Immature natural killer cell (primary cell): ENCODE data around the gene COPG2. TPM values are rescaled to one million over a fixed set of nuclear protein-coding genes. Genes with fewer than 3 reads are reported as not detected.
"Not testable (repeated sequence)": the region's sequence is repeated elsewhere in the genome, so short reads cannot be mapped to it uniquely, and the experiment has no call there.

Experiments
- DNase-seq, 3 donors: peaks; one replicate each; pipeline ENCODE4 v3.0.0; 2022; ENCODE audit warnings: mixed read lengths in 1 of 3
- H3K27ac Mint-ChIP-seq, 6 donors: one replicate each; pipeline ENCODE4 v1.8.0; 2020; ENCODE audit warnings: mixed read lengths in 6 of 6, mild to moderate bottlenecking in 5 of 6, inconsistent platforms in 4 of 6, moderate library complexity in 3 of 6
- H3K27me3 Mint-ChIP-seq, 3 donors: one replicate each; pipeline ENCODE4 v1.8.0; 2020 to 2021; ENCODE audit warnings: low read depth in 3 of 3, mild to moderate bottlenecking in 3 of 3, mixed read lengths in 3 of 3, moderate library complexity in 3 of 3, inconsistent platforms in 1 of 3
- H3K36me3 Mint-ChIP-seq, 3 donors: one replicate each; pipeline ENCODE4 v1.8.0; 2020; ENCODE audit warnings: mixed read lengths in 3 of 3, inconsistent platforms in 2 of 3, mild to moderate bottlenecking in 2 of 3
- H3K4me1 Mint-ChIP-seq, 2 donors: one replicate each; pipeline ENCODE4 v1.8.0; 2020; ENCODE audit warnings: inconsistent platforms in 2 of 2, mild to moderate bottlenecking in 2 of 2, mixed read lengths in 2 of 2, moderate library complexity in 1 of 2
- H3K4me3 Mint-ChIP-seq, 5 donors: one replicate each; pipeline ENCODE4 v1.8.0; 2020; ENCODE audit warnings: mild to moderate bottlenecking in 5 of 5, mixed read lengths in 5 of 5, inconsistent platforms in 3 of 5, moderate library complexity in 3 of 5
- H3K9me3 Mint-ChIP-seq, 6 donors: one replicate each; pipeline ENCODE4 v1.8.0; 2020; ENCODE audit warnings: mild to moderate bottlenecking in 6 of 6, mixed read lengths in 6 of 6, inconsistent platforms in 4 of 6, moderate library complexity in 3 of 6
- polyA plus RNA-seq, 3 donors: library from polyadenylated mRNA; unstranded; fragments of 300-500 nt; fragmentation: Illumina TruSeq; gene quantifications; one replicate each; pipeline ENCODE4 v1.2.3, GENCODE V29; 2021

Gene COPG2
- polyA plus RNA-seq, 3 donors from 2014 or later, result 1.5 to 2.1 TPM; not detected in 1

GRCh38 chr7:130639388-130639787 lies 29.2 kb downstream of the COPG2 start:
- Mint-ChIP-seq H3K4me1 (no peaks in the 10 kb centered on the region), H3K4me3 (no peak overlapping the region), H3K27me3 (peaks cover 3 to 13% (median 7%) of the 10 kb centered on the region in 3 donors), H3K9me3 (peaks cover 19 to 42% (median 34%) of the 10 kb centered on the region in 6 donors), H3K27ac (no peak overlapping the region), H3K36me3 (peaks cover 23 to 39% (median 29%) of the 10 kb centered on the region in 3 donors)
- no peak for DNase-seq

- no peaks in the 10 kb centered on the region for H3K4me1 Mint-ChIP-seq
- H3K36me3 Mint-ChIP-seq, result peaks cover 5 to 16% (median 11%) of the 10 kb centered on the region in 3 donors
- DNase-seq, result no peak
- peaks cover 46 to 87% (median 69%) of the 10 kb centered on the region in 6 donors for H3K9me3 Mint-ChIP-seq
- no peak overlapping the region for H3K4me3 Mint-ChIP-seq
- H3K27ac Mint-ChIP-seq, result no peak overlapping the region
- peaks cover 5 to 8% (median 6%) of the 10 kb centered on the region in 3 donors for H3K27me3 Mint-ChIP-seq
Observed at GRCh38 chr7:130632111-130632510, 36.4 kb downstream of the COPG2 start.

- DNase-seq, result no peak
- H3K9me3 Mint-ChIP-seq, result peaks cover 26 to 66% (median 46%) of the 10 kb centered on the region in 6 donors
- H3K4me1 Mint-ChIP-seq, result no peaks in the 10 kb centered on the region
- H3K27ac Mint-ChIP-seq, result no peak overlapping the region
- peaks cover 15 to 22% (median 18%) of the 10 kb centered on the region in 3 donors for H3K36me3 Mint-ChIP-seq
- peaks cover 0 to 2% (median 2%) of the 10 kb centered on the region in 3 donors for H3K27me3 Mint-ChIP-seq
- no peak overlapping the region for H3K4me3 Mint-ChIP-seq
Observed at GRCh38 chr7:130628901-130629300, 39.6 kb downstream of the COPG2 start.

DNA sequence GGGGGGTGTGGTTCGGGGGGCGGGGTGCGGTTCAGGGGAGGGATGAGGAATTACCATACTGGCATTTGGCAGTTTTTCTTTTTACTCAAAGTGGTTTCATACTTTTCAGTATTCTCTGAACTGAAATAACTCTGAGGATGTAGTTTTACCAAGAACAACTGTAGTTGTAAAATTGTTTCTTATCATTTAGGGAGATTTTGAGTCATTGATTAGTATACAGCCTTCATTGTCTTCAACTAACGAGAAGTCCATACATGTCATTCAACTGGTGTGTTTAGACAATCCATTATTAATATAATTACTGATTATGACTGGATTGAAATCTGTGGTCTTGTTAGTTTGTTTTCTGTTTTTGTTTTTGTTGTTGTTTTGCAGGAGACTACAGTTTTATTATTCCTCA lies 40.8 kb downstream of the COPG2 start:
- Mint-ChIP-seq H3K4me1 (no peaks in the 10 kb centered on the region), H3K27ac (no peak overlapping the region), H3K4me3 (no peak overlapping the region), H3K27me3 (peaks cover 0 to 2% (median 0%) of the 10 kb centered on the region in 3 donors), H3K36me3 (peaks cover 10 to 23% (median 18%) of the 10 kb centered on the region in 3 donors), H3K9me3 (peaks cover 19 to 56% (median 40%) of the 10 kb centered on the region in 6 donors)
- DNase-seq, result no peak

GRCh38 chr7:130622866-130623265 lies 45.7 kb downstream of the COPG2 start:
- Mint-ChIP-seq H3K9me3 (peaks cover 3 to 10% (median 9%) of the 10 kb centered on the region in 6 donors), H3K4me1 (no peaks in the 10 kb centered on the region), H3K27ac (no peak overlapping the region), H3K27me3 (peaks cover 0 to 3% (median 0%) of the 10 kb centered on the region in 3 donors), H3K4me3 (no peak overlapping the region), H3K36me3 (peaks cover 9 to 16% (median 15%) of the 10 kb centered on the region in 3 donors)
- no peak for DNase-seq

DNA sequence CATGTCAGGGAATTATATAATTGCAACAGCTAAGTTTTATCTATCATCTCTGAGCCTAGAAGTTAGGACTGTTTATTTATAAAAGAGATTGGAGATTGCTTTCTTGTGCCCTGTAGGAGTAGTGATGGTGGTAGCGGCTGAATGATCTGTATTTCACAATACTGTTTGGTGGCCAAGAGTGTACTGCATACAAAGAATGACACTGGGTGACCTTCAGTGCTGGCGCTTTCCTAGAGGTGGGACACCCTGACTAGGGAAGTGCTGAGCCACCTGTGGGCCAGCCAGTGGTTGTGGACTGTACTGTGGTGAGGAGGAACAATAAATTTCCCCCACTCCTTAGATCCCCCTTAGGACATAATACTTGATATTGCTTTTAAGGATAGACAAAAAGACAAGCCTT lies 53.0 kb downstream of the COPG2 start:
- Mint-ChIP-seq H3K4me1 (no peaks in the 10 kb centered on the region), H3K27me3 (peaks cover 0 to 3% (median 2%) of the 10 kb centered on the region in 3 donors), H3K27ac (no peak overlapping the region), H3K36me3 (peaks cover 30 to 44% (median 40%) of the 10 kb centered on the region in 3 donors), H3K4me3 (no peak overlapping the region), H3K9me3 (no peaks in the 10 kb centered on the region)
- no peak for DNase-seq

GRCh38 chr7:130614449-130614848 lies 54.1 kb downstream of the COPG2 start:
- Mint-ChIP-seq H3K4me1 (no peaks in the 10 kb centered on the region), H3K27me3 (peaks cover 0 to 3% (median 2%) of the 10 kb centered on the region in 3 donors), H3K4me3 (no peak overlapping the region), H3K9me3 (no peaks in the 10 kb centered on the region), H3K36me3 (peaks cover 40 to 55% (median 50%) of the 10 kb centered on the region in 3 donors), H3K27ac (no peak overlapping the region)
- DNase-seq, result no peak

DNA sequence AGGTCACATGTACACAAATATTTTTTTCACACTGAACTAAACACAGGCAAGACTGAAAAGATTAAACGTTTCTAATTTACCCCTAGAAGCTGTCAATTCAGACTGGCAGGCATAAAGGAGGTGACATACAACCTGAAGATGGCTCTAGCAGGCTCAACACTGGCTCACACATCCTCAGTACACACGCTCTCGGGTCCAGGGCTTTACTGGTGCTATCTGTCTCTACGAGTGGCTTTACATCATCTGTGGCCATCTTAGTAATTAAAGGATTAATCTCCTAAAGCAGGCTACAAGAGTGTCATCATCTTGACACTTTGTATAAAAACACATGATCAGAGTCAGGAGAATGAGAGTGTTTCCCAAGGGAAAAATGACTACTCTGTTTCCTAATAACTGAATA lies 57.3 kb downstream of the COPG2 start:
- peaks cover 53 to 69% (median 67%) of the 10 kb centered on the region in 3 donors for H3K36me3 Mint-ChIP-seq
- H3K27ac Mint-ChIP-seq, result no peak overlapping the region
- H3K27me3 Mint-ChIP-seq, result peaks cover 0 to 2% (median 0%) of the 10 kb centered on the region in 3 donors
- H3K4me1 Mint-ChIP-seq, result no peaks in the 10 kb centered on the region
- no peak overlapping the region for H3K4me3 Mint-ChIP-seq
- no peak for DNase-seq
- H3K9me3 Mint-ChIP-seq, result no peaks in the 10 kb centered on the region

DNA sequence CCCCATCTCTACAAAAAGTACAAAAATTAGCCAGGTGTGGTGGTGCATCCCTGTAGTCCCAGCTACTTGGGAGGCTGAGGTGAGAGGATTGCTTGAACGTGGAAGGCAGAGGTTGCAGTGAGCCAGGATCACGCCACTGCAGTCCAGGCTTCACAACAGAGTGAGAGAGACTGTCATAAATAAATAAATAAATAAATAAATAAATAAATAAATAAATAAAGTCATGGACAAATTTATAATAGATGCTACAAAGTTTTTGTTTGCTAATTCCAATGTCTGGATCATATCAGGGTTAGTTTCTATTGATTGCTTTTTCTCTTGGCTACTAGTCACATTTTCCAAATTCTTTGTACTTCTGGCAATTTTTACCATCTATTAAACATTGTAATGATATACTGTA lies 61.5 kb downstream of the COPG2 start:
- H3K36me3 Mint-ChIP-seq, result peaks cover 52 to 70% (median 54%) of the 10 kb centered on the region in 3 donors
- H3K4me3 Mint-ChIP-seq, H3K9me3 Mint-ChIP-seq, DNase-seq, H3K4me1 Mint-ChIP-seq, H3K27ac Mint-ChIP-seq, H3K27me3 Mint-ChIP-seq: not testable (repeated sequence)

DNA sequence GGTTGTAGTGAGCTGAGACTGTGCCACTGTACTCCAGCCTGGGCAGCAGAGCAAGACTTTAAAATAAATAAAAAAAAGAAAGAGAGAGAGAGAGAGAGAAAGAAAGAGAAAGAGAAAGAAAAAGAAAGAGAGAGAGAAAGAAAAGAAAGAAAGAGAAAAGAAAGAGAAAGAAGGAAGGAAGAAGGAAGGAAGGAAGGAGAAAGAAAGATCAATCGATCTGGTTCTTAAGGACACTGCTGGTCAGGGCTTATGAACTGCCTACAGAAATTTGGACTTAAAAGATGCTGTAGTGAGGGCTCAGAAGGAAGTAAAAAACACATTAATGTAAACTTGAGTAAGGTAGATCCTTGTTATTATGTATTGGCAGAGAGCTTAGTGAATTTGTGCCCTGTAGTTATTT lies 62.4 kb downstream of the COPG2 start:
- no peaks in the 10 kb centered on the region for H3K27me3 Mint-ChIP-seq
- no peak for DNase-seq
- peaks cover 49 to 66% (median 52%) of the 10 kb centered on the region in 3 donors for H3K36me3 Mint-ChIP-seq
- no peaks in the 10 kb centered on the region for H3K4me1 Mint-ChIP-seq
- H3K4me3 Mint-ChIP-seq, result no peak overlapping the region
- peaks cover 0 to 1% (median 0%) of the 10 kb centered on the region in 6 donors for H3K9me3 Mint-ChIP-seq
- no peak overlapping the region for H3K27ac Mint-ChIP-seq

DNA sequence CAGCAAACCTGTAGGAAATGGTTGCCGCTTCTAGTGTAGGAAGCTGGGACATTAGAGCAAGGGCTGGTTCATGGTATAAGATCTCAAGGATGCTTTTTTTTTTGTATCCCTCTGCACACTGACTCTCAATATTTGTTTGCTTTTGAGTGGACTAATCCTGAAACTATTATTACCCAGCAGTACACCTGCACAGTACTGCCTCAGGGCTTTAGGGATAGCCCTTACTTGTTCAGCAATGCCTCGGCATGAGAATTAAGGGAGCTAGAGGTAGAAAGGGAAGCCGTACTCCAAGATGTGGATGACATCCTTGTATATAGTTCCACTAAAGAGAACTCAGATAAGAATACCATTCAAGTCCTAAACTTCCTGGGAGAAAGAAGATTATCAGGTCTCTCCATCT lies 70.5 kb downstream of the COPG2 start:
- peaks cover 4 to 10% (median 7%) of the 10 kb centered on the region in 3 donors for H3K36me3 Mint-ChIP-seq
- H3K4me1 Mint-ChIP-seq, result no peaks in the 10 kb centered on the region
- DNase-seq, result no peak
- H3K27ac Mint-ChIP-seq, result no peak overlapping the region
- no peak overlapping the region for H3K4me3 Mint-ChIP-seq
- H3K9me3 Mint-ChIP-seq, result peaks cover 0 to 4% (median 0%) of the 10 kb centered on the region in 6 donors
- H3K27me3 Mint-ChIP-seq, result no peaks in the 10 kb centered on the region

DNA sequence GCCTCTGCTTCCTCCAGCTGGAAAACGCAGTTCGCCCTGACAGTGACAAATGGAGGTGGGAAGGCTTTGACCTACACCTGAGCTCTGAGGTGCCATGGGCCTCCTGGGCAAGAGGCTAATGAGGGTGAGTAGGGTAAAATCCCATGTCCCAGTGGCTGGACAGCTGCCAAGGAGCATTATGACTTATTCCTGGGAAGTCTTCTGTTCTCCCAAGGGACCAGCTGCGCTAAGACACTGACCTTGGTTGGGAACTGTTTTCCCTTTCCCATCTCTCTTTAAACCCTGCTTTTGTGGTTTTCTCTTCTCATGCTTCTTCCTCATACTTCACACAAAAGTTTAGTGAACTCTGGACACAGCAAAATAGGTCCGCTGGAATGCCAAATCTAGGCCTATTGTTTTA lies 72.6 kb downstream of the COPG2 start:
- no peaks in the 10 kb centered on the region for H3K27me3 Mint-ChIP-seq
- peaks cover 0 to 2% (median 0%) of the 10 kb centered on the region in 3 donors for H3K36me3 Mint-ChIP-seq
- H3K27ac Mint-ChIP-seq, result no peak overlapping the region
- peaks cover 0 to 3% (median 0%) of the 10 kb centered on the region in 6 donors for H3K9me3 Mint-ChIP-seq
- no peak overlapping the region for H3K4me3 Mint-ChIP-seq
- H3K4me1 Mint-ChIP-seq, result no peaks in the 10 kb centered on the region
- no peak for DNase-seq

DNA sequence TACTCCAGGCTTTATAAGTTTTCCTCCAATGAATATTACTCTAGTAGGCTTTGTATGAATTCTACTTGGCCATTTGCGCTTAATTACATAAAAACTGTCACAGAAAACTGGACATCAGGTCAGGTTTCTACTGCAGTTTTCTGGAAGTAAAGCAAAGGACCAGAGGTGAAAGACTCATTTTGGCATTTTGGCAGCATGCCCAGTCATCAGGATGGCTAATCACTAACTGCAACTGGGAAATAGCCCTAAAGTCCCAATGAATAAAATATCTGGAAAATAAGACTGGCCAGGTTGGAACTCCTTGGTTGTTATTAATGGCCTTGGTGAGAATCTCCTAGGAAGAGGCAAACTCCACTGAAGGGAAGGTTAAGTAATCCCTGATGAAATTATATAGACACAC lies 75.5 kb downstream of the COPG2 start:
- Mint-ChIP-seq H3K27ac (no peak overlapping the region), H3K4me3 (no peak overlapping the region), H3K36me3 (no peaks in the 10 kb centered on the region), H3K4me1 (no peaks in the 10 kb centered on the region), H3K27me3 (no peaks in the 10 kb centered on the region), H3K9me3 (peaks cover 0 to 5% (median 0%) of the 10 kb centered on the region in 6 donors)
- DNase-seq, result no peak

DNA sequence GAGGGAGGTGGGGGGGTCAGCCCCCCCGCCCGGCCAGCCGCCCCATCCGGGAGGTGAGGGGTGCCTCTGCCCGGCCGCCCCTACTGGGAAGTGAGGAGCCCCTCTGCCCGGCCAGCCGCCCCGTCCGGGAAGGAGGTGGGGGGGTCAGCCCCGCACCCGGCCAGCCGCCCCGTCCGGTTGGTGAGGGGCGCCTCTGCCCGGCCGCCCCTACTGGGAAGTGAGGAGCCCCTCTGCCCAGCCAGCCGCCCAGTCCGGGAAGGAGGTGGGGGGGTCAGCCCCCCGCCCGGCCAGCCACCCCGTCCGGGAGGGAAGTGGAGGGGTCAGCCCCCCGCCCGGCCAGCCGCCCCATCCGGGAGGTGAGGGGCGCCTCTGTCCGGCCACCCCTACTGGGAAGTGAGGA lies 77.1 kb downstream of the COPG2 start:
- not testable (repeated sequence) for H3K4me3 Mint-ChIP-seq, H3K9me3 Mint-ChIP-seq, H3K27ac Mint-ChIP-seq, H3K36me3 Mint-ChIP-seq, H3K4me1 Mint-ChIP-seq, DNase-seq, H3K27me3 Mint-ChIP-seq

DNA sequence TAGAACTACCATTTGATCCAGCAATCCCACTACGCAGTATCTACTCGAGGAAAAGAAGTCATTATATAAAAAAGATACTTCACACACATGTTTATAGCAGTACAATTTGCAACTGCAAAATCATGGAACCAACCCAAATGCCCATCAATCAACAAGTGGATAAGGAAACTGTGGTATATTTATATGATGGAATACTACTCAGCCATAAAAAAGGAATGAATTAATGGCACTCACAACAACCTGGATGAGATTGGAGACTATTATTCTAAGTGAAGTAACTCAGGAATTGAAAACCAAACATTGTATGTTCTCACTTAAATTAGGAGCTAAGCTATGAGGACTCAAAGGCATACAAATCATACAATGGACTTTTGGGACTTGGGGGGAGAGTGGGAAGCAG lies 82.6 kb downstream of the COPG2 start:
- not testable (repeated sequence) for H3K27ac Mint-ChIP-seq, H3K4me1 Mint-ChIP-seq, H3K4me3 Mint-ChIP-seq, H3K27me3 Mint-ChIP-seq, H3K36me3 Mint-ChIP-seq, DNase-seq, H3K9me3 Mint-ChIP-seq
